Keratinocyte (primary cell): ENCODE measurements around the gene SOWAHA. TPM values are rescaled to one million over a fixed set of nuclear protein-coding genes. Genes with fewer than 3 reads are reported as not detected.

Source experiments
- DNase-seq: peaks from one replicate; pipeline ENCODE4 v3.0.0-alpha.2; 2011; ENCODE audit warnings: low read depth, missing footprints, low spot score
- FAIRE-seq: peaks from 2 replicates; lab custom pipeline; 2011; peaks lifted over from hg19 to GRCh38; lab: Jason Lieb, UNC
- H2AFZ ChIP-seq: 2 replicates; pipeline ENCODE4 v1.6.0; 2012; ENCODE audit warnings: low read length, control low read depth, inconsistent platforms; ENCODE audit not compliant: control insufficient read depth
- H3K27ac ChIP-seq: 2 replicates; pipeline ENCODE4 v1.5.1; 2011; ENCODE audit warnings: low read length; ENCODE audit not compliant: control insufficient read depth, insufficient read depth
- H3K27me3 ChIP-seq: 3 replicates; pipeline ENCODE4 v1.6.0; 2011; ENCODE audit warnings: low read length; ENCODE audit not compliant: control insufficient read depth, insufficient read depth; ENCODE audit errors: extremely low read depth
- H3K36me3 ChIP-seq, 2 experiments: 2 replicates in 1 of 2; 3 replicates in 1 of 2; pipeline ENCODE4 v1.5.1; 2011; ENCODE audit warnings: low read length in 2 of 2, mild to moderate bottlenecking in 1 of 2; ENCODE audit not compliant: control insufficient read depth in 2 of 2, insufficient read depth in 2 of 2; ENCODE audit errors: extremely low read depth in 1 of 2
- H3K4me1 ChIP-seq: 3 replicates; pipeline ENCODE4 v1.5.1; 2011; ENCODE audit warnings: low read length; ENCODE audit not compliant: control insufficient read depth, insufficient read depth; ENCODE audit errors: extremely low read depth
- H3K4me2 ChIP-seq: 3 replicates; pipeline ENCODE4 v1.6.0; 2011; ENCODE audit warnings: low read depth, low read length; ENCODE audit not compliant: control insufficient read depth, insufficient read depth; ENCODE audit errors: extremely low read depth
- H3K4me3 ChIP-seq, 3 experiments: fragments of 200-600 bp in 1 of 3; sonication (generic) in 1 of 3; 2 replicates in 2 of 3; 3 replicates in 1 of 3; pipeline ENCODE4 v1.5.1; 2011 to 2016; ENCODE audit warnings: low read length in 3 of 3, mild to moderate bottlenecking in 3 of 3, control low read depth in 2 of 3, inconsistent platforms in 1 of 3, low read depth in 1 of 3, mixed read lengths in 1 of 3, mixed run types in 1 of 3, moderate library complexity in 1 of 3; ENCODE audit not compliant: control insufficient read depth in 2 of 3, insufficient read depth in 2 of 3; ENCODE audit errors: extremely low read depth in 1 of 3
- H3K79me2 ChIP-seq: 2 replicates; pipeline ENCODE4 v1.6.0; 2012; ENCODE audit warnings: low read length; ENCODE audit not compliant: control insufficient read depth, insufficient read depth
- H3K9ac ChIP-seq: 3 replicates; pipeline ENCODE4 v1.6.0; 2011; ENCODE audit warnings: low read length; ENCODE audit not compliant: control insufficient read depth, insufficient read depth; ENCODE audit errors: extremely low read depth
- H3K9me1 ChIP-seq: 3 replicates; pipeline ENCODE4 v1.6.0; 2011; ENCODE audit warnings: low read length; ENCODE audit not compliant: control insufficient read depth, insufficient read depth; ENCODE audit errors: extremely low read depth
- H3K9me3 ChIP-seq: 2 replicates; pipeline ENCODE4 v1.5.1; 2012; ENCODE audit warnings: low read depth, low read length; ENCODE audit not compliant: control insufficient read depth
- H4K20me1 ChIP-seq: 3 replicates; pipeline ENCODE4 v1.6.0; 2011; ENCODE audit warnings: low read length; ENCODE audit not compliant: control insufficient read depth, insufficient read depth; ENCODE audit errors: extremely low read depth
- CTCF ChIP-seq, 3 experiments: IDR thresholded peaks in 1 of 3; conservative IDR thresholded peaks in 1 of 3; optimal IDR thresholded peaks in 1 of 3; 2 replicates in 2 of 3; 3 replicates in 1 of 3; pipeline versions ENCODE3 to v1.5.1; 2011; ENCODE audit warnings: low read length in 3 of 3, mild to moderate bottlenecking in 3 of 3, moderate library complexity in 2 of 3, control low read depth in 1 of 3, inconsistent platforms in 1 of 3; ENCODE audit not compliant: insufficient read depth in 2 of 3; ENCODE audit errors: extremely low read depth in 1 of 3
- EZH2 ChIP-seq: IDR thresholded peaks from one replicate; pipeline ENCODE4 v1.6.1; 2012; ENCODE audit warnings: inconsistent platforms, mild to moderate bottlenecking, low read length, moderate library complexity
- dilution Hi-C: fragments of 300-500 bp; cut with MboI; formaldehyde crosslinking; loops from one replicate; pipeline ENCODE4 v1.7.0; 2020; ENCODE audit warnings: low sequenced_read_pairs; ENCODE audit not compliant: extremely low pct_ligation_motif_present
- polyA plus RNA-seq, 5 experiments: library from polyadenylated mRNA; depleted of rRNA in 3 of 5; stranded (reverse) in 3 of 5; stranded (forward) in 1 of 5; unstranded in 1 of 5; fragments of >200 nt; gene quantifications; 1 replicate in 1 of 5; 2 replicates in 3 of 5; 3 replicates in 1 of 5; pipeline versions ENCODE4 v1.2.1 to v1.2.3, GENCODE V29; 2011 to 2012; ENCODE audit warnings: missing spikeins in 2 of 5, low read depth in 1 of 5, low replicate concordance in 1 of 5

SOWAHA gene
- polyA plus RNA-seq, 1 donor (not counting 4 experiments of a cell fraction or from before 2014, with no cell fraction given), result not detected

GRCh38 chr5:132770476-132771159, 42.5 kb upstream of the SOWAHA start:
- Histone ChIP-seq H3K27me3 (no peaks in the 10 kb centered on the region), H3K4me2 (no peak overlapping the region), H2AFZ (no peak overlapping the region), H3K27ac (no peak overlapping the region), H3K4me1 (peaks cover 16% of the 10 kb centered on the region), H3K4me3 (no peak overlapping the region), H3K79me2 (peaks cover 62% of the 10 kb centered on the region), H4K20me1 (no peaks in the 10 kb centered on the region), H3K9me3 (no peaks in the 10 kb centered on the region), H3K36me3 (peaks cover 0 to 8% of the 10 kb centered on the region in 2 experiments), H3K9ac (no peak overlapping the region), H3K9me1 (peaks cover 2% of the 10 kb centered on the region)
- TF ChIP-seq CTCF (optimal IDR thresholded peaks at IDR 0.05 in 1 of 3, IDR thresholded peaks at IDR 0.05 in 1 of 3, conservative IDR thresholded peaks at IDR 0.05 in 1 of 3; ENCODE audit: extremely low read depth in 1 of 3, insufficient read depth in 2 of 3, low read length in 3 of 3), result no peak
- no peak for TF ChIP-seq EZH2
- FAIRE-seq, result no peak
- no peak for DNase-seq
- dilution Hi-C loops, result no loop called here

GRCh38 chr5:132771503-132771998, 41.6 kb upstream of the SOWAHA start:
- dilution Hi-C loops, result no loop called here
- no peak overlapping the region for H3K9ac ChIP-seq
- peaks cover 2% of the 10 kb centered on the region for H3K9me1 ChIP-seq
- H3K4me3 ChIP-seq, result no peak overlapping the region
- H2AFZ ChIP-seq, result no peak overlapping the region
- H3K79me2 ChIP-seq, result peaks cover 67% of the 10 kb centered on the region
- no peak overlapping the region for H3K27ac ChIP-seq
- H3K4me2 ChIP-seq, result no peak overlapping the region
- DNase-seq (no peak), FAIRE-seq (no peak)
- H3K9me3 ChIP-seq, result no peaks in the 10 kb centered on the region
- no peaks in the 10 kb centered on the region for H3K27me3 ChIP-seq
- peaks cover 17% of the 10 kb centered on the region for H3K4me1 ChIP-seq
- no peaks in the 10 kb centered on the region for H4K20me1 ChIP-seq
- peaks cover 0 to 7% of the 10 kb centered on the region in 2 experiments for H3K36me3 ChIP-seq
- no peak for TF ChIP-seq EZH2
- no peak for TF ChIP-seq CTCF (optimal IDR thresholded peaks at IDR 0.05 in 1 of 3, IDR thresholded peaks at IDR 0.05 in 1 of 3, conservative IDR thresholded peaks at IDR 0.05 in 1 of 3; ENCODE audit: extremely low read depth in 1 of 3, insufficient read depth in 2 of 3, low read length in 3 of 3)
